GM13976 (cell line): ENCODE measurements around the gene PDZD4.

Experiments
- DNase-seq: peaks from one replicate; pipeline ENCODE4 v3.0.0; 2012; ENCODE audit warnings: low spot score
- in situ Hi-C: fragments of 300-500 bp; cut with MboI; formaldehyde crosslinking; loops from one replicate; pipeline ENCODE4 v1.12.0; 2022; ENCODE audit warnings: low sequenced_read_pairs, mixed read lengths, inconsistent platforms; ENCODE audit not compliant: unreplicated experiment
- TF ChIP-seq, protein P1 (sequence below): IDR thresholded peaks from 2 replicates; pipeline ENCODE4 v1.5.1; 2012; ENCODE audit warnings: borderline replicate concordance, mild to moderate bottlenecking; ENCODE audit not compliant: insufficient read depth; ENCODE audit errors: extremely low read depth, missing control alignments, control extremely low read depth

The PDZD4 gene

DNA sequence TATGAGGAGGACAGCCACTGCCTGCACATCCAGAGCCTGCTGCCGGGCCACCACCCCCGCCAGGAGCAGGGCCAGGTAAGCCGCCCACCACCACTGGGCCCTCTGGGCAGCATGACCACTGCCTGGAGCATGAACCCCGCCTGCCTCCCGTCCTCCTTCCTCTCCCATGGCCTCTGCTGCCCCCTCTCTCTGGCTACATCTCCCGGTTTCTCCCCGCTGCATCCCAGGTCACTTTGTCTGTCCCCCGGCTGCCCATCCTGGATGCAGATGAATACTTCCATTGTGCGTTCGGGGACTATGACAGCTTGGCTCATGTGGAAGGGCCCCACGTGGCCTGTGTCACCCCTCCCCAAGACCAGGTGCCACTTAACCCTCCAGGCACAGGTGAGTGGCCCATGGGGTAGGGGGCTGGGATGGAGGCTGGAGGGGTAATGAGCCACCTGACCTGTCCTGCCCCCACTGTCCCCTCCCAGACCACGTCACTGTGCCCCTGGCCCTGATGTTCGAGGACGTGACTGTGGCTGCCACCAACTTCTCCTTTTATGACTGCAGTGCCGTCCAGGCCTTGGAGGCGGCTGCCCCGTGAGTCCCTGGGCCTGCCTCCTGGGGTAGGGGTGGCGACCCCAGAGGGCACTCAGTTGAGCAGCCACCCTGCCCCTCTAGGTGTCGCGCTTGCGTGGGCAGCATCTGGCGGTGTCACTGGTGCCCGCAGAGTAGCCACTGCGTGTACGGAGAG is 60.3 kb downstream of the PDZD4 start:
- DNase-seq: peak; percentile 28
- in situ Hi-C loops: no loop called here
- TF ChIP-seq, protein P1, sequence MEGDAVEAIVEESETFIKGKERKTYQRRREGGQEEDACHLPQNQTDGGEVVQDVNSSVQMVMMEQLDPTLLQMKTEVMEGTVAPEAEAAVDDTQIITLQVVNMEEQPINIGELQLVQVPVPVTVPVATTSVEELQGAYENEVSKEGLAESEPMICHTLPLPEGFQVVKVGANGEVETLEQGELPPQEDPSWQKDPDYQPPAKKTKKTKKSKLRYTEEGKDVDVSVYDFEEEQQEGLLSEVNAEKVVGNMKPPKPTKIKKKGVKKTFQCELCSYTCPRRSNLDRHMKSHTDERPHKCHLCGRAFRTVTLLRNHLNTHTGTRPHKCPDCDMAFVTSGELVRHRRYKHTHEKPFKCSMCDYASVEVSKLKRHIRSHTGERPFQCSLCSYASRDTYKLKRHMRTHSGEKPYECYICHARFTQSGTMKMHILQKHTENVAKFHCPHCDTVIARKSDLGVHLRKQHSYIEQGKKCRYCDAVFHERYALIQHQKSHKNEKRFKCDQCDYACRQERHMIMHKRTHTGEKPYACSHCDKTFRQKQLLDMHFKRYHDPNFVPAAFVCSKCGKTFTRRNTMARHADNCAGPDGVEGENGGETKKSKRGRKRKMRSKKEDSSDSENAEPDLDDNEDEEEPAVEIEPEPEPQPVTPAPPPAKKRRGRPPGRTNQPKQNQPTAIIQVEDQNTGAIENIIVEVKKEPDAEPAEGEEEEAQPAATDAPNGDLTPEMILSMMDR: no peak

GRCh38 chrX:153769158-153769864 is 61.0 kb downstream of the PDZD4 start:
- TF ChIP-seq, protein P1: no peak
- in situ Hi-C loops: no loop called here
- peak; percentile 17 for DNase-seq

DNA sequence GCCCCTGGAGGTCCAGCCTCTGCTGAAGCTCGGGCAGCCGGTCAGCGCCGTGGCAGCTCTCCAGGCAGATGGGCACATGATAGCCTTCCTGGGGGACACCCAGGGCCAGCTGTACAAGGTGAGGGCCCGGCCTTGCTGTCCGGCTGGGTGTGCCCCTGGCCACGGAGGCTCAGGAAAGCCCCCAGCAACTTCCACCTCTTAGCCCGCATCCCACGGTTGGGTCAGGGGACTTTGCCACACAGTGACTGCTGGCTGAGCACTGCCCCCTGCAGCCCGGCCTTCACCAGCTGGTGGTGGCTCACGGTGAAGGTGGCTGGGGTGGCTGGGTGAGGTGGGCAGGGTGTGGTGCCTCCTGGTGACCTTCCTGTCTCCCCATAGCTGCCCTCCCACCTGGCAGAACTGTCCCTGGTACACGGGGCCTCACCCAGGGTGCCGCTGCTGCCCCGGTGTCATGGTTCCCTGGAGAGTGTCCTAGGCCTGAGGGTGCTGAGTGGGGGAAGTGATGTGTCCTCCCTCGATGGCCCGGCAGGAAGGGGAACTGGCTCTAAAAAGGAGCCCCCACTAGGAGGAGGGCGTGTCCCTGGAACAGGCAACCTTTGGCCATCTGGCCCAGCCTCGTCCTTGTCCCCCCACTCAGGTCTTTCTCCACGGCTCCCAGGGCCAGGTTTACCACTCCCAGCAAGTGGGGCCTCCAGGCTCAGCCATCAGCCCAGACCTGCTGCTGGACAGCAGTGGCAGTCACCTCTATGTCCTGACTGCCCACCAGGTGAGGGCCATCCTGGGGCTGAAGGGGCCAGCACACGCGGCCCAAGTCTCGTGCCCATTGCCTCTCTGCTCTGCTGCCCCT is 61.8 kb downstream of the PDZD4 start:
- DNase-seq: peak; percentile 34
- in situ Hi-C loops: no loop called here
- TF ChIP-seq, protein P1: no peak

GRCh38 chrX:153767674-153768055 is 62.7 kb downstream of the PDZD4 start:
- DNase-seq: no peak
- in situ Hi-C loops: no loop called here
- TF ChIP-seq, protein P1: no peak

DNA sequence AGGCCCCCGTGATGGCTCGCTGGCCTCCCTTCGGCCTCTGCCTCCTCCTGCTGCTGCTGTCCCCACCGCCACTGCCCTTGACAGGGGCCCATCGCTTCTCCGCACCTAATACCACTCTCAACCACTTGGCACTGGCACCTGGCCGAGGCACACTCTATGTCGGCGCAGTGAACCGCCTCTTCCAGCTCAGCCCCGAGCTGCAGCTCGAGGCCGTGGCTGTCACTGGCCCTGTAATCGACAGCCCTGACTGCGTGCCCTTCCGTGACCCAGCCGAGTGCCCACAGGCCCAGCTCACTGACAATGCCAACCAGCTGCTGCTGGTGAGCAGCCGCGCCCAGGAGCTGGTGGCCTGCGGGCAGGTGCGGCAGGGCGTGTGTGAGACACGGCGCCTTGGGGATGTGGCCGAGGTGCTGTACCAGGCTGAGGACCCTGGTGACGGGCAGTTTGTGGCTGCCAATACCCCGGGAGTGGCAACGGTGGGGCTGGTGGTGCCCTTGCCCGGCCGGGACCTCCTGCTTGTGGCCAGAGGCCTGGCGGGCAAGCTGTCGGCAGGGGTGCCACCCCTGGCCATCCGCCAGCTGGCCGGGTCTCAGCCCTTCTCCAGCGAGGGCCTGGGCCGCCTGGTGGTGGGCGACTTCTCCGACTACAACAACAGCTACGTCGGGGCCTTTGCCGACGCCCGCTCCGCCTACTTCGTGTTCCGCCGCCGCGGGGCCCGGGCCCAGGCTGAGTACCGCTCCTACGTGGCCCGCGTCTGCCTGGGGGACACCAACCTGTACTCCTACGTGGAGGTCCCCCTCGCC is 63.3 kb downstream of the PDZD4 start:
- in situ Hi-C loops: no loop called here
- TF ChIP-seq, protein P1: no peak
- DNase-seq: peak; percentile 12
